Epidermal melanocyte (primary cell): ENCODE results near the gene SELENOM.

Source experiments
- DNase-seq: peaks from one replicate; pipeline ENCODE4 v3.0.0; 2011; ENCODE audit warnings: low spot score; ENCODE audit not compliant: insufficient read length

The SELENOM gene

GRCh38 chr22:31091106-31091975 lies 16.0 kb downstream of the SELENOM start:
- no peak for DNase-seq

DNA sequence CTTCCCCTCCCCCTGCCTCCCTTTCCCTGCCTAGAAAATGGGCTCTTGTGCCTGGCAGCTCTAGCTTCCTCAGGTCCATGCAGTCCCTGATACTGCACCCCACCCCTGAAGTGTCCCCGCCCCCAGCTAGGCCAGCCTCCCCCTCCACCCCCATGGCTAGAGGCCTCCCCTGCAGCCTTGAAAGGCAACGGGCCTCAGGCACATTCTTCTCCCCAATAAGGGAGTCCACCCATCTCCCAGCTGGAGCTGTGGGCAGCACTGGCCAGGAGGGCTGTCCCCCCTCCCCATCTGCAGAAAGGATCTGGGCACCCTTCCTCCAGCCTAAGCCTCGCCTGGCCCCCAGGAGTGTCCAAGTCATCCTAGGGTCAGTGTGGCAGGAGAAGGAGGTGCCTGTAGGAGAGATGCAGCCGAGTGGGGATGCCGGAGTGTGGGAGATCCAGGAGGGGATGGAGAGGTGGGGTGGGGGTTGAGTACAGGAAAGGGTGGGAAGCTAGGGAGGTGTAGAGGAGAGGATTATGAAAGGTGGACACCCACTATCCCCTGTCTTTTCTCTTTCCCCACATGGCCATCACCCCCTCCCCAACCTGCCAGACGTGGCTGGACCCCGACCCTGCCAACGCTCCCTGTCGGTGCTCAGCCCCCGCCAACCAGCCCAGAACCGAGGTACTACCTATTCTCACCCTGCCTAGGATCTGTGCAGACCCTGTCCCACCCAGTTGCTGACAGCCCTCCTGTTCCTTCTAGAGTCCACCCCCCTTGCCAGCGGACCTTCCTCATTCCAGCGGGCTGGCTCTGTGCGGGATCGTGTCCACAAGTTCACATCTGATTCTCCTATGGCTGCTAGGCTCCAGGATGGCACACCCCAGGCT lies 16.9 kb downstream of the SELENOM start:
- DNase-seq: no peak

DNA sequence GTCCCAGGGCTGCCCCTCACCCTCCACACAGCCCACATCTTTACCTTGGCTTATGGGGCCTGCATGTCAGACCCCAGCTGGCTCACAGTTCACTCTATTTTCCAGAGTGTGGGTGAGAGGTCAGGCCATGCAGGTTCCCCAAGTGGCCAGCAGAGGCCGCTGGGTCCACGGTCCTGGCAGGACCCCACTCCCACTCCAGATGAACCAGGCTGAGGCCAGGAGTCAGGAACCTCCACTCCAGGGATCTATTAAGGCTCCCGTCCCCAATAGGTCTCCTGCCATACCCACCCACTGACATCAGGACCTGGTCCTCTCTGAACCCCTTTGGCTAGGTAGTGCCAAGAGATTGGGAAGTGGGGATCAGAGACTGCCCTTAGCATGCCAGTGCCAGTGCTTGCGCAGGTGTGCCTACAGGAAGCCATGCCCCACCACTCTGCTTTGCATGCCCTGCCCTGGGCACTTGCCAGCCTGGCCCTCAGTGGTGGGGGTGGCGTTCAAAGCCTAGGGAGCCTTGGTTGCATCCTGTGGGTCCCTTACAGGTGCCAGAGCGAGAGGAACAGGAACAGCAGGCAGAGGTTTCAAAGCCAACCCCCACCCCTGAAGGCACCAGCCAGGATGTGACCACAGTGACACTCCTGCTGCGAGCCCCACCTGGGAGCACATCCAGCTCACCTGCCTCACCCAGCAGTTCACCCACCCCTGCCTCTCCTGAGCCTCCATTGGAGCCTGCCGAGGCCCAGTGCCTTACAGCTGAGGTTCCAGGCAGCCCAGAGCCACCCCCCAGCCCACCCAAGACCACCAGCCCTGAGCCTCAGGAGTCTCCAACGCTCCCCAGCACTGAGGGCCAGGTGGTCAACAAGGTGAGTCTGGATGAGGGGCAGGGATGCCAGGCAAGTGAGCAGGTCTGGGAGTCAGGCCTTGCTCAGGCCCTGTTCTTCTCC lies 17.9 kb downstream of the SELENOM start:
- DNase-seq: no peak

DNA sequence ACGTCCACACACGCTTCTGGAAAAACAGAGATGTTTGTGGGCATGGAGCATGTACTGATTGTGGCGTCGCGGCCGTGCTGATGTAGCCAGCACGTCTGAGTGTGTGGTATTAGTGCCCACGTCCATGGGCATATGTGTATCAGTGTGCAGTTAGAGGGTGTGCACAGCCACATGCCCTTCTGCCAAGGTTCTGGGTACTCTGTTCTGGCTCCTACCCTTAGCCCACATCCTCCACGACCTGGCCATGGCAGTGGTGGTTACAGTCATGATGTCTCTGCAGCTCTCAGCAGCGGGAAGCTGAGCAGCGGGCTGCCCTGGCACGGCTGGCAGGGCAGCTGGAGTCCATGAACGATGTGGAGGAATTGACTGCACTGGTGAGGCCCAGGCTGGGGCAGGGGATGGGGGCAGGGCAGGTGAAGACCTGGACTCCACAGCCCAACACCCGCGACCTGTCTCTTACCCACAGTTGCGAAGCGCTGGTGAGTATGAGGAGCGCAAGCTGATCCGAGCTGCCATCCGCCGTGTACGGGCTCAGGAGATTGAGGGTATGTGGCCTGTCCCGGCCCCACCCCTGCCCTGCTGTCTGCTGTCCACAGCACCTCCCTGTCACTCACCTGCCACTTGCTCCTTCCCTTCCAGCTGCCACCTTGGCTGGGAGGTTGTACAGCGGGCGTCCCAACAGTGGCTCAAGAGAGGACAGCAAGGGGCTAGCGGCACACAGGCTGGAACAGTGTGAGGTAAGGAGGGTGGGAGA lies 19.0 kb downstream of the SELENOM start:
- no peak for DNase-seq

GRCh38 chr22:31087744-31088215 lies 19.6 kb downstream of the SELENOM start:
- no peak for DNase-seq

DNA sequence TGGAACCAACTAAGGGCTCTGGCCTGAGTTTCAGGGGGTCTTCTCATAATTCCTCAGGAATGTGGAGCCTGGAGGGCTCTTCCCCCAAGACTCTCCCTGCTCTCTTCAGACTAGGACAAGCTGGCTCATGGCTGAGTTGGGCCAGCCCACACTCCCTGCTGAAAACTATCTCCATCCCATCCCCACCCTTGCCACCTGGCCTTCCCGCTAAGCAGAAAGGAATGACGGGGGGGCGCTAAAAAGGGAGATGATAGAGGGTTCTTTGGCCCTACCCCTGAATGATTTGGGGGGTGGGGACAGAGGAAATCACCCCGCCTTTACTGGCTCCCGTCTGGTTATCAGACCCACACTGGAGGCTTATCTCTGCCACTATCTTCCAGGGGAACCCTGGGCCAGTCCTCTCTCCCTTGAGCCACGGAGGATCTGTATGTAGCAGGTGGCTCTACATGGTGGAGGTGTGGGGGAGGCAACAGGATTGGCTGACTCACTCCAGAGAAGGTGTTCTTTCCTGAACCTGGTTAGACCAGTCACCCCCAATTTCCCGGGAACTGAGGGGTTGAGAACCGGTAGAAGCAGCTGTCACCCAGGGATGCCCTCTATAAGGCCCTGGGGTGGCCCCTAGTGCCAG lies 20.6 kb downstream of the SELENOM start:
- DNase-seq: no peak

DNA sequence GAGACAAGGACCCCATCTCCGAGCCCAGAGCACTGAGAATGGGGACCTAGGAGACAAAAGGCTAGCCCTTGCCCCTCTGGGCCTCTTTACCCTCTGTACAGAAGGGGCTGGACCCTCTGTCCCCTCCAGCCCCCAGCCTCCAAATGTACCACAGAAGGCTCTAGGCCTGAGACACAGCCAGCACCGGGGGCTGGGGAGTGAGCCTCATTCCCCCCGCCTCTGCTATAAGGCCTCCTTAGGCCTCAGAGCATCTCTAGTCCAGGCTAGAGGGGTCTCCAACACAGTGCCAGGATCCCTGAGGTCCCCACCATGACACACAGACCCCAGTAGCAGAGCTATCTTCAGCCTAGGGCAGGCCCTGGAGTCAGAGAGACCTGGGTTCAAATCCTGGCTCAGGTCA lies 21.4 kb downstream of the SELENOM start:
- DNase-seq: no peak

GRCh38 chr22:31085493-31085824 lies 21.9 kb downstream of the SELENOM start:
- peak; percentile 82 for DNase-seq

- peak; percentile 93 for DNase-seq
These were observed 22.4 kb downstream of the SELENOM start for GRCh38 chr22:31084811-31085492.

GRCh38 chr22:31083923-31084810 lies 23.2 kb downstream of the SELENOM start:
- DNase-seq: no peak

DNA sequence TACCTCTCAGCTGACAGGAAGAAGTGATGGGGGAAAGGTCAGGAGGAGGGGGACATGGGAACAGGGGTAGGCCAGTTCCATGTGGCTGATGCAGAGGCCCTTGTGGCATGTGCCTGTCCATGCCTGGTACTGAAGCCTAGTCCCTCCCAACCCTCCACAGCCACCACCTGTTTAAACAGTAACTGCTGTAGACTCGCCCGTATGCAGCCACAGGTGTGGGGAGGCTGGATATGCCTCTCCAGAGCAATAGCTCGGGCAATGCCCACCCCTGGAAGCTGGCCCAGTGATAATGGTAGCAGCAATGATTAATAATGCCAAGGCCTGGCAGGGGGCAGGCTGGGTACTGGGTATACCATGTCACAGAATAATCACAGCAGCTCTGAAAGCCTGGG lies 24.0 kb downstream of the SELENOM start:
- DNase-seq: no peak

- no peak for DNase-seq
These were observed 24.6 kb downstream of the SELENOM start for GRCh38 chr22:31082606-31083376.

DNA sequence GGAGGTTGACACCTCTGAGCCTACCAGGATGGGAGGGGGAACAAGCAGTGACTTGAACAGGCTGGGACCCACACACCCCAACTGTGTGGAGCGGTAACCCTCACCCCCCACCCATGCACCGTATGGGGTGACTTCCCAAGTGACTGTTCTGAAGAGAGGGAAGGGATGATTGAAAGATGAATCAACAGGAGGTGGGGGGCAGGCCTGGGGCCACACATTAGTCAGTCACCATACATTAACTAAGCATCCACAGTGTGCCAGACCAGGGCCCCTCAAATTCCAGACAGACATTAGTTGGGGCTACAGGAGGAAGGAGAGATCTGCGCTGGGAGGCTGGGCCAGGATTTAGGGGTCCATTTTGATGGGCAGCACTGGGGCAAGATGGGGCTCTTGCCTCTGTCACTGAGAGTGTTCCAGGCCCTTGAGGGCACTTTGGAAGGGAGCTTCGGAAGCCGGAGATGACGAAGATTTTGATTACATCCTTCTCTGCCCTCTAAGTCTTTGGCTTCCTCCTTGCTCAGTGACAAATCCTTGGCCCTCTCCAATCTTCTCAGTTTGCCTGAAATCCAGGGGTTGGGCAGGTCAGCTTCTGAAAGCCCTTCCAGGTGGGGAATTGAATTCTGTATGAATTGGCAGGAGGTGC lies 25.3 kb downstream of the SELENOM start:
- DNase-seq: no peak

GRCh38 chr22:31080848-31081649 lies 26.3 kb downstream of the SELENOM start, which contains the start of gene SMTN:
Gene SMTN (plus strand): TSS chr22:31081318. CDS start chr22:31083259, 1,941 bp downstream.
- peak; percentile 92 for DNase-seq

DNA sequence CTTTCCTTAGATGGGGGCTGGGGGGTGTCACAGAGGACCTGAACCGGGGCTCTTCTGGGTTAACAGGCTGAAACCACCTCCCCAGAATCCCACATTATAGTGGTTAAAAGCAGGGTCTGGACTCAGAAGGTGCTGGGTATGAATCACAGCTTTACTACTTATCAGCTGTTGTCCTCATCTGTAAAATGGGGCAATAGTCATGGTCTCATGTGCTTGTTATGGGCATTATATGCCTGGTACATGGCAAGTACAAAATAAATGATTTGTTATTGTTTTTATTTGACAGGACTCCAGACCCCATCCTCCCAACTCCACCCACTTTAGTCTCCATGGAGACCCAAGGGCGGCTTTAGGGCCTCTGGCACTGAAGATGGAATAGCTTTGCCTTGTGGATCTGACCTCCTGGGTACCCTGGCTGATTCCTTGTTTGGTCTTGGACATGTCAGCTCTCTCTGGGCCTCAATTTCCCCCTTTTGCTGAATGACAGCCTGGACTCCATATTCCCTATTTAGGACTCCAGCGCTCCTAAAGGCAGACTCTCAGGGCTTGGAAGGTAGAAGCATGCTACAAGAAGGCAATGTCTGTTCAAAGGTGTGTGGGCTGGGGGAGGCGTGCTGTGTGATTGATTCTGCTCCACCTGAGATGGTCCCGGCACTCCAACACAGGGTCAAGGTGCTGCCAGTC lies 27.1 kb downstream of the SELENOM start:
- DNase-seq: no peak
